ENCODE measurements around the gene KNSTRN.

The KNSTRN gene

DNA sequence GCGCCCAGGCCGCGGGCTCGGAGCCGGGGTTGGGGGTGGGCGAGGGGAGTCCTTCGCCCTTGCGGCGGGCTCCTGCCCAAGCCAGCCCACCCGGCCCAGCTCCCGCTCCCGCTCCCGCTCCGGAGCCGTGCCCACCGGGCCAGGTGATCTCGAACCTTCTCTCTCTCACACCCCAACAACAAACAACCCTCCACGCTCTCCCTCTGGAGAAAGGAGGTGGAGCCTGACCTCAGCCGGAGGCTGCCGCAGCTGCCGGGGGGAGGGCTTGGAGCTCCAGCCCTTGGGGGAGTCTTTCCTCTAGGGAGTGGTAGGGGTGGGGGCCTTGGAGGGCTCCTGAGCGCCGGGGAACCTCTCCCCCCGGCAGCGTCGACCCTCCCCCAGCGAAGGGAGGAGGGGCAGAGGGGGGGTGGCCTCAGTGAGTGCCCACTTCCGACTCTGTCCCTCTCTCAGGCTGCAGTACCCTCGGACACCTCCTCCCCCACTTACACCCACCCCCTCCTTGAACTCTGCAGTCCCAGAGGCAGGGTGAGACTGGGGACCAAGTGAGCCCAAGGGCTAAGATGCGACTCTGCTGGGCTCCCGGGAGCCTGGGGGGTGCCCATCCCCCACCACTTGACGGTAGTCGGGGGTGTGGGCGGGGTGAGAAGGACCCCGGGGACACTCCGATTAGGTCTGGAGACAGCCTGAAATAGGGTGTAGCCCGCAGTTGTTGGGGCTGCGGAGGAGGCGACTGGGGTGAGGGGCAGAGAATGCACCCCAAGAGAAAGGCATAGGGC is 53.8 kb downstream of the KNSTRN start:
- TF ChIP-seq, protein P1, sequence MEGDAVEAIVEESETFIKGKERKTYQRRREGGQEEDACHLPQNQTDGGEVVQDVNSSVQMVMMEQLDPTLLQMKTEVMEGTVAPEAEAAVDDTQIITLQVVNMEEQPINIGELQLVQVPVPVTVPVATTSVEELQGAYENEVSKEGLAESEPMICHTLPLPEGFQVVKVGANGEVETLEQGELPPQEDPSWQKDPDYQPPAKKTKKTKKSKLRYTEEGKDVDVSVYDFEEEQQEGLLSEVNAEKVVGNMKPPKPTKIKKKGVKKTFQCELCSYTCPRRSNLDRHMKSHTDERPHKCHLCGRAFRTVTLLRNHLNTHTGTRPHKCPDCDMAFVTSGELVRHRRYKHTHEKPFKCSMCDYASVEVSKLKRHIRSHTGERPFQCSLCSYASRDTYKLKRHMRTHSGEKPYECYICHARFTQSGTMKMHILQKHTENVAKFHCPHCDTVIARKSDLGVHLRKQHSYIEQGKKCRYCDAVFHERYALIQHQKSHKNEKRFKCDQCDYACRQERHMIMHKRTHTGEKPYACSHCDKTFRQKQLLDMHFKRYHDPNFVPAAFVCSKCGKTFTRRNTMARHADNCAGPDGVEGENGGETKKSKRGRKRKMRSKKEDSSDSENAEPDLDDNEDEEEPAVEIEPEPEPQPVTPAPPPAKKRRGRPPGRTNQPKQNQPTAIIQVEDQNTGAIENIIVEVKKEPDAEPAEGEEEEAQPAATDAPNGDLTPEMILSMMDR (IDR thresholded peaks at IDR 0.05; ENCODE audit: borderline replicate concordance, control extremely low read depth, extremely low read depth, insufficient read depth, missing control alignments) = no peak
- DNase-seq (ENCODE audit: low spot score) = no peak
- in situ Hi-C loops (cut with MboI; ENCODE audit: low sequenced_read_pairs, unreplicated experiment) = no loop called here

DNA sequence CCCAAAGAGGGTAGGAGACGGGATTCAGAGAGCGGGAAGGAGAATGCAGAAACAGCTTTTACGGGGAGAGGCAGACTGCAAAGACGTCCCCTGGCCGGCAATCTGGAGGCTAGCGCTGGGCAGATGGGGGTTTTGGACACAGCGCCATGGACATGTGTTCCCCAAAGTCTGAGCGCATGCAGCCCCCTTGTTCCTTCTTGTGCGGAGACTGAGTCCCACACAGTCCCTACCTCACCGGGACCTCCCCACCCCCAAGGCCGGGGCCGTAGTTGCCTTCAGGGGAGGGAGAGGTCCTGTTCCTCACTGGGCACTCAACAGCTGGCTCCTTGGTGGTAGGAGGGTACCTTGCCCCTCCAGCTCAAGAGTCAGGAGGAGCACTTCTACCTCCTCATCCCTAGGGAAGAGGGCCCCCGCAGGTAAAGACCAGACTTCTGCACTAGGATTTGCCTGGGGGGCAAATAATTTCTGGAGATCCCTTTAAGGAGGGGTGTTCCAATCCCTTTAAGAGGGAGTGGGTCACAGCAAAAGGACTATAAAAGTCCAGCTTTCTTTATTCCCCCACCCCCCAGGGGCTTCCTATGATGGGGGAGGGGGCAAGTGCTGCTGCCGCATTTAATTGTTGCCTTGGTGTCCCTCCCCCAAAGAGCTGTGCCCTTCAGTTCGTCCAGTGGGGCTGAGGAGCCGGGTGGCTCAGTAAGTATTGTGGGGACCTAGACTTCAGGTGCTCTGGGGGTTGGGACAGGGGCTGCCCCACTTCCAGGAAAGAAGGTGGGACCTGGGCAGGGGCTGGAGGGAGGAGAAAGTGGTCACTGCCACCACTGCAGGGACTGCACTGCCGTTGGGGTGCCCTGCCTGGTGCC is 54.6 kb downstream of the KNSTRN start:
- DNase-seq (ENCODE audit: low spot score) = no peak
- TF ChIP-seq, protein P1 (IDR thresholded peaks at IDR 0.05; ENCODE audit: borderline replicate concordance, control extremely low read depth, extremely low read depth, insufficient read depth, missing control alignments) = no peak
- in situ Hi-C loops (cut with MboI; ENCODE audit: low sequenced_read_pairs, unreplicated experiment) = no loop called here

DNA sequence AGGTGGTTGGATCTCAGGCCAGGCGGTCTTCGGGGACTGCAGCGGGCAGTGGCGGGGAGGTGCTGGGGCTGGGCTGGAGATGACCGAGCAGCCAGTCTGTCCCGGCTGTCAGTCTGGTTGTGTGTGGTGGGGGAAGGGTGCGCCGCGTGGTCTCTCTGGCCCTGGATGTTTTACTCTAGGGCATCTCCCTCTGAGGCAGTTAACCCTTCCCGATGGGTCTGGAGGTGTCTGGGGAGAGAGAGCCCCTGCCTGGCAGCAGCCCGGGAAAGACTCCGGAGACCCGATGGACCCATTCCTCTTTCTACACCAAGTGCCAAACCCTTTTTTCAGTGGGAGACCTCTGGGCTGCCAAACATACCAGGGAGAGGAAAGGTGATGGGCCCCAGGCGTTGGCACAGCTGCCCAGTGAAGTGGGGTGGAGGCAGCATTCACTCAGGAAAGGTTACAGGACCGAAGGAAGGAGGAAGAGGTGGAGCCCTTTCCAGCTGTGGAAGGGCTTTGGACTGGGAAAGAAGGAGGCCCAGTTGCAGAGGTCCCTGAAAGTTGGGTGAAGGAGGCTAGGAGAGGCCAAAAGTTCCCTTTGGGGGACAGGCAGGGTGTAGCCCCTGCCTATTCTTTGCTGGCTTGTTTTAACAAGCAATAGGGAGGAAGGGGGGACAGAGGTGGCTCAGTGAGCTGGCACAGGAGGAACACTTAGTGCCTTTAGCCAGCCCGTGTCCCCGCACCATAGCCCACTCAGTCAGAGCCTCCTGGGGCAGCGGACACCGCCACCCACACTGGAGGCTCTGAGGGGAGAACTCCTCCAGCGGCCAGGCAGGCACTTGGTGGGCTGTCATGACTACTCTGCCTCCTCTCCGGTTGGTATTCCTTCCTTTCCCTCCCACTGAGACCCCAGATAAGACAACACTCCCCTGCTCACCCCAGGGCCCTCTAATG is 55.5 kb downstream of the KNSTRN start:
- no peak for DNase-seq (ENCODE audit: low spot score)
- in situ Hi-C loops (cut with MboI; ENCODE audit: low sequenced_read_pairs, unreplicated experiment) = no loop called here
- TF ChIP-seq, protein P1 (IDR thresholded peaks at IDR 0.05; ENCODE audit: borderline replicate concordance, control extremely low read depth, extremely low read depth, insufficient read depth, missing control alignments) = no peak

DNA sequence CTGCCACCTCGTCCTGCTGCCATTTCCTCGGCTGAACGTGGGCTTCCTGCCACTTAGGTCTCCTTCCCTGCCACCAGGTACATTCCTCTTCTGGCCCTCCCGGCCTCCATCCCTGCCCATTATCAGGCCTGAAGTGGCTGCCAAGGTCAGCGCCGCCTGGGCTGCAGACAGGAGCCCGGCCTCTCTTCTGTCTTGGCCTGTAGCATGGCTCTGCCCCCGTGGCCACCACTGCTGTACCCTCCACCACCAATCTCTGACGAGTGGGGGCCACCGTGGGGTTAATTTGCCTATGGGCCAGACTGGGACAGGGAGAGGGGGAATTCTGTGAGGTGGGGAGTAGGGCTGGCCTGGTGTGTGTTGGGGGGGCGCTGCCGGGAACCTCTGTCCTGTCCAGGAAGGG is 56.2 kb downstream of the KNSTRN start:
- in situ Hi-C loops (cut with MboI; ENCODE audit: low sequenced_read_pairs, unreplicated experiment) = no loop called here
- TF ChIP-seq, protein P1 (IDR thresholded peaks at IDR 0.05; ENCODE audit: borderline replicate concordance, control extremely low read depth, extremely low read depth, insufficient read depth, missing control alignments) = no peak
- no peak for DNase-seq (ENCODE audit: low spot score)

DNA sequence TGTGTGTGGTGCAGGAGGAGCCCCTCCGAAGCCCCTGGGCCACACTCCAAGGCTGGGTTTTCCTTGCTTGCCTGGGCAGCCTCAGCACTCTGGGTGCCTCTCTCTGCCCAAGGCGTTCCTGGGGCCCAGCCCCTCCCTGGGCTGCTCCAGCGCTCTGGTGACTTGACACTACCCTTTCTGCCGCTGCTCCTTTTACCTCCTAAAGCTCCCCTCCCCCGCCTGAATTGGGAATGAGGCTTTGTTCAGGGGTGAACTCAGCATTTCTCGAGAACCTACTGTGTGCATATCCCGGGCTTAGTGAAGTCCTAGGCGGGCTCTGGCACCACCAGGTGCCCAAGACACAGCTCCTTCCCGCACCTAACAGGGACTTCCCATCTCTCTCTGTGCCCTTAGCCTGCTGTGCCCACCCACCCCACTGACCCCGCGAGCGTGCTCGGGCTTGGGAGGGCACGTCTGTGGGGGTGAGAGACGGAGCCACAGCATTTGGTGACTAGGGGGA is 57.0 kb downstream of the KNSTRN start:
- no peak for DNase-seq (ENCODE audit: low spot score)
- TF ChIP-seq, protein P1 (IDR thresholded peaks at IDR 0.05; ENCODE audit: borderline replicate concordance, control extremely low read depth, extremely low read depth, insufficient read depth, missing control alignments) = no peak
- in situ Hi-C loops (cut with MboI; ENCODE audit: low sequenced_read_pairs, unreplicated experiment) = no loop called here

Measured in GM13976 (cell line).